Activated T-cell treated with anti-CD3 and anti-CD28 coated beads, Interleukin-2, amount 50 U/mL, for 72 hours (primary cell): Measurements from ENCODE around the gene CCL4L2. TPM values are rescaled to one million over a fixed set of nuclear protein-coding genes. Genes with fewer than 3 reads are reported as not detected.
A peak's percentile ranks its signal among the peaks of the same experiment; 100 is the strongest.
"Not testable (repeated sequence)": the region's sequence is repeated elsewhere in the genome, so short reads cannot be mapped to it uniquely, and the experiment has no call there.

Source experiments
- ATAC-seq, 2 donors: fragments of 150-1000 bp; cut with Tn5 transposase; replicated peaks in 1 of 2; 2 replicates each; pipeline ENCODE4 v1.10.0; 2021; ENCODE audit warnings: moderate library complexity in 2 of 2, mild to moderate bottlenecking in 1 of 2
- DNase-seq, 2 donors: peaks; one replicate each; pipeline ENCODE4 v3.0.0; 2021 to 2022; ENCODE audit warnings: mixed read lengths in 1 of 2
- H3K27ac Mint-ChIP-seq: one replicate; pipeline ENCODE4 v1.8.0; 2022; ENCODE audit warnings: mild to moderate bottlenecking, moderate library complexity, mixed read lengths
- H3K27me3 Mint-ChIP-seq: one replicate; pipeline ENCODE4 v1.8.0; 2022; ENCODE audit warnings: low read depth, mixed read lengths
- H3K36me3 Mint-ChIP-seq, 2 donors: one replicate each; pipeline ENCODE4 v1.8.0; 2022; ENCODE audit warnings: mixed read lengths in 2 of 2, mild to moderate bottlenecking in 1 of 2; ENCODE audit not compliant: insufficient read depth in 2 of 2
- H3K4me1 Mint-ChIP-seq: one replicate; pipeline ENCODE4 v1.8.0; 2022; ENCODE audit warnings: low read depth, mixed read lengths
- H3K4me3 Mint-ChIP-seq, 2 donors: one replicate each; pipeline ENCODE4 v1.8.0; 2022; ENCODE audit warnings: mild to moderate bottlenecking in 2 of 2, mixed read lengths in 2 of 2, moderate library complexity in 2 of 2
- H3K9me3 Mint-ChIP-seq, 2 donors: one replicate each; pipeline ENCODE4 v1.8.0; 2022; ENCODE audit warnings: mixed read lengths in 2 of 2
- total RNA-seq, 2 donors: library from RNA; stranded (reverse); gene quantifications; one replicate each; pipeline ENCODE4 v1.2.3, GENCODE V29; 2022

The CCL4L2 gene
- total RNA-seq, 2 donors from 2014 or later = 9.1 to 77.2 TPM

GRCh38 chr17:36203335-36203734, 7.5 kb upstream of the CCL4L2 start:
- ATAC-seq = no peak
- Mint-ChIP-seq H3K4me1 (peaks cover 26% of the 10 kb centered on the region), H3K27me3 (peaks cover 28% of the 10 kb centered on the region), H3K36me3 (no peaks in the 10 kb centered on the region), H3K9me3 (no peaks in the 10 kb centered on the region), H3K27ac (no peak overlapping the region), H3K4me3 (no peak overlapping the region)
- DNase-seq = no peak

- Mint-ChIP-seq H3K9me3 (no peaks in the 10 kb centered on the region), H3K27me3 (peaks cover 28% of the 10 kb centered on the region), H3K4me1 (peaks cover 13% of the 10 kb centered on the region), H3K4me3 (no peak overlapping the region), H3K36me3 (no peaks in the 10 kb centered on the region), H3K27ac (no peak overlapping the region)
- DNase-seq = no peak
- ATAC-seq = no peak
Measured at GRCh38 chr17:36204724-36205500, 6.0 kb upstream of the CCL4L2 start.

- ATAC-seq (peak in 1 of 2 donors; percentile 6), DNase-seq (no peak)
- peaks cover 13% of the 10 kb centered on the region for H3K4me1 Mint-ChIP-seq
- peak overlapping the region; percentile 0 for H3K27ac Mint-ChIP-seq
- no peaks in the 10 kb centered on the region for H3K36me3 Mint-ChIP-seq
- H3K27me3 Mint-ChIP-seq = peaks cover 31% of the 10 kb centered on the region
- H3K9me3 Mint-ChIP-seq = no peaks in the 10 kb centered on the region
- H3K4me3 Mint-ChIP-seq = no peak overlapping the region
Measured at GRCh38 chr17:36205637-36206485, 5.0 kb upstream of the CCL4L2 start.

GRCh38 chr17:36206486-36206821, 4.4 kb upstream of the CCL4L2 start:
- not testable (repeated sequence) for H3K36me3 Mint-ChIP-seq, DNase-seq, H3K27ac Mint-ChIP-seq, H3K9me3 Mint-ChIP-seq, H3K4me3 Mint-ChIP-seq
- peaks cover 13% of the 10 kb centered on the region for H3K4me1 Mint-ChIP-seq
- peaks cover 33% of the 10 kb centered on the region for H3K27me3 Mint-ChIP-seq
- peak; percentile 49 to 56 for ATAC-seq

GRCh38 chr17:36207383-36207782, 3.5 kb upstream of the CCL4L2 start:
- not testable (repeated sequence) for DNase-seq, H3K9me3 Mint-ChIP-seq, H3K36me3 Mint-ChIP-seq, ATAC-seq, H3K4me3 Mint-ChIP-seq, H3K4me1 Mint-ChIP-seq, H3K27ac Mint-ChIP-seq
- H3K27me3 Mint-ChIP-seq = peaks cover 33% of the 10 kb centered on the region

GRCh38 chr17:36209575-36209974, 1.3 kb upstream of the CCL4L2 start:
- no peaks in the 10 kb centered on the region for H3K36me3 Mint-ChIP-seq
- no peak overlapping the region for H3K27ac Mint-ChIP-seq
- peaks cover 6% of the 10 kb centered on the region for H3K4me1 Mint-ChIP-seq
- DNase-seq (no peak), ATAC-seq (no peak)
- H3K4me3 Mint-ChIP-seq = no peak overlapping the region
- H3K9me3 Mint-ChIP-seq = no peaks in the 10 kb centered on the region
- H3K27me3 Mint-ChIP-seq = peaks cover 44% of the 10 kb centered on the region

- not testable (repeated sequence) for DNase-seq, H3K9me3 Mint-ChIP-seq, H3K36me3 Mint-ChIP-seq, H3K4me1 Mint-ChIP-seq
- Mint-ChIP-seq H3K4me3 (peak overlapping the region in 1 of 2 donors; percentile 52), H3K27me3 (peaks cover 35% of the 10 kb centered on the region), H3K27ac (peak overlapping the region; percentile 69)
- ATAC-seq = peak in 1 of 2 donors; percentile 52
Measured at GRCh38 chr17:36211484-36212271, 815 bp downstream of the CCL4L2 start.

GRCh38 chr17:36212272-36212605, 1.4 kb downstream of the CCL4L2 start:
- no peaks in the 10 kb centered on the region for H3K9me3 Mint-ChIP-seq
- no peaks in the 10 kb centered on the region for H3K36me3 Mint-ChIP-seq
- H3K27ac Mint-ChIP-seq = no peak overlapping the region
- no peaks in the 10 kb centered on the region for H3K4me1 Mint-ChIP-seq
- H3K27me3 Mint-ChIP-seq = peaks cover 29% of the 10 kb centered on the region
- no peak for DNase-seq
- no peak for ATAC-seq
- H3K4me3 Mint-ChIP-seq = no peak overlapping the region

- H3K9me3 Mint-ChIP-seq = peaks cover 3 to 4% of the 10 kb centered on the region in 2 donors
- ATAC-seq (no peak), DNase-seq (no peak)
- H3K27ac Mint-ChIP-seq = peak overlapping the region; percentile 52
- H3K27me3 Mint-ChIP-seq = peaks cover 25% of the 10 kb centered on the region
- peak overlapping the region in 1 of 2 donors; percentile 14 for H3K4me3 Mint-ChIP-seq
- H3K36me3 Mint-ChIP-seq = peaks cover 0 to 2% of the 10 kb centered on the region in 2 donors
- no peaks in the 10 kb centered on the region for H3K4me1 Mint-ChIP-seq
Measured at GRCh38 chr17:36212966-36213365, 2.1 kb downstream of the CCL4L2 start.

- Mint-ChIP-seq H3K36me3 (peaks cover 2 to 4% of the 10 kb centered on the region in 2 donors), H3K9me3 (peaks cover 3 to 5% of the 10 kb centered on the region in 2 donors), H3K4me3 (no peak overlapping the region), H3K27ac (no peak overlapping the region), H3K27me3 (peaks cover 25% of the 10 kb centered on the region), H3K4me1 (no peaks in the 10 kb centered on the region)
- DNase-seq (no peak), ATAC-seq (no peak)
Measured at GRCh38 chr17:36213695-36214094, 2.8 kb downstream of the CCL4L2 start.

GRCh38 chr17:36214918-36215317, 4.1 kb downstream of the CCL4L2 start:
- Mint-ChIP-seq H3K27ac (no peak overlapping the region), H3K4me1 (no peaks in the 10 kb centered on the region), H3K27me3 (peaks cover 25% of the 10 kb centered on the region), H3K4me3 (no peak overlapping the region), H3K36me3 (peaks cover 2 to 4% of the 10 kb centered on the region in 2 donors), H3K9me3 (peaks cover 5% of the 10 kb centered on the region in 2 donors)
- no peak for DNase-seq
- no peak for ATAC-seq

GRCh38 chr17:36215406-36216308, 4.8 kb downstream of the CCL4L2 start:
- not testable (repeated sequence) for H3K9me3 Mint-ChIP-seq, H3K27ac Mint-ChIP-seq, H3K36me3 Mint-ChIP-seq, H3K4me1 Mint-ChIP-seq, DNase-seq, H3K4me3 Mint-ChIP-seq, ATAC-seq
- H3K27me3 Mint-ChIP-seq = peaks cover 18% of the 10 kb centered on the region
